GM12874 (cell line): ENCODE data around the gene NDUFS7.

Experiments used
- CTCF ChIP-seq: IDR thresholded peaks from 2 replicates; pipeline ENCODE4 v1.5.1; 2011; ENCODE audit warnings: low read depth, mild to moderate bottlenecking, control low read depth, low read length, moderate library complexity; ENCODE audit not compliant: insufficient read depth

NDUFS7 gene

GRCh38 chr19:1412995-1413800 lies 29.5 kb downstream of the NDUFS7 start:
- TF ChIP-seq CTCF: no peak

DNA sequence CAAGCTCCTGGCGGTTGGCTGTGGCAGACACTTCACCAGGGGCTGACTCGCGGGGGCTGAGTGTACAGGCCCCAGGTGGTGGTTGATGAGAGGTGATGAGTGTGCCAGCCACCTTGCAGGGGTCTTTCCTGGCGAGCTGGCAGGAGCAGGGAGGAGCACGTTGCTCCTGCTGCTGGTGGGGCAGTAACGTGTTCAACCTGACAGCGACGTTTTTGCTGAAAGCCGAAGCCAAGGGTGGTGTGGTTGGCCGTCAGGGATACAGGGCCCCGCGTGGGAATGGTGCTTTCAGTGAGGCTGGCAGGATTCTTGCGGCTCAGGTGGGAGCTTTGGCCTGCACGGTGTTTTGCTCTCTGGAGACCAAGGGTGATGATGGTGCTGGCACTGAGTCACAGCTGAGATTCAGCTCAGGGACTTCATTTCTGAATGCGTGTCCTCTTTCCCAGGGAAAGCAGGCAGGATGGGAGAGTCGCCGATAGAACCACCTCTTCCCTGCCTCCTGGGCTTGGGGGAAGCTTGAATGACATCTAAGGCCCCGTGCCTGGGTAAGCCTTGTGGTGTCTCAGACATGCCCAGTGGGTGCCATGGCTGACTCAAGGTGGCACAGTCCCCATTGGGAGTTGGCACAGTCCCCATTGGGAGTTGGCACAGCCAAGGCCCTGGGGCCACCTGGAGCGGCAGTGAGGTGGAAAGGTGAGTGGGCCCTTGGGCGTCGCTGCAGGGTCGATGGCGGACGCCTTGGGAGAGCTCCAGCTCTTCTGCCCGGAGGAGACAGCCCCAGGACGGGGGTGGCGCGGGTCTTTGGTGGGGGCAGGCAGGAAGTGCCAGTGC lies 32.5 kb downstream of the NDUFS7 start:
- TF ChIP-seq CTCF: no peak

DNA sequence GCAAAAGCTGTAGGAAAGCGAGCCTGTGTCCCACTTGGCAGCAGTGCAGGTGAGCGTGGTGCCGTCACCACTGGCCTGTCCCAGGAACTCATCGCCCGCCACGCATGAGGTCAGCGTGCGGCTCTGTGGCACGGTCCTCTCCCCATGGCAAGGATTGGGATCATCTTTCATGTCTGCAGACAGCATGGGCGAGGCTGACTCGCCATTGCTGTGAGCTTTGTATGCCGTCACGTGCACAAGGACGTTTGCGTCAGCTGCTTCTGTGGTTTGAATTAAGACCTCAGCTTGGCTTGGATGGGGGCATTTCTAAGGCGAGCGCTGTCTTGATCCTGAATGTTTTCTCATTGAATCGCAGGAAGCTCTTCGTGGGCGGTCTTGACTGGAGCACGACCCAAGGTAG lies 33.4 kb downstream of the NDUFS7 start:
- TF ChIP-seq CTCF: no peak

- TF ChIP-seq CTCF: no peak
These were observed 34.2 kb downstream of the NDUFS7 start for GRCh38 chr19:1417681-1418495.

GRCh38 chr19:1418496-1418775 lies 34.7 kb downstream of the NDUFS7 start:
- no peak for TF ChIP-seq CTCF

DNA sequence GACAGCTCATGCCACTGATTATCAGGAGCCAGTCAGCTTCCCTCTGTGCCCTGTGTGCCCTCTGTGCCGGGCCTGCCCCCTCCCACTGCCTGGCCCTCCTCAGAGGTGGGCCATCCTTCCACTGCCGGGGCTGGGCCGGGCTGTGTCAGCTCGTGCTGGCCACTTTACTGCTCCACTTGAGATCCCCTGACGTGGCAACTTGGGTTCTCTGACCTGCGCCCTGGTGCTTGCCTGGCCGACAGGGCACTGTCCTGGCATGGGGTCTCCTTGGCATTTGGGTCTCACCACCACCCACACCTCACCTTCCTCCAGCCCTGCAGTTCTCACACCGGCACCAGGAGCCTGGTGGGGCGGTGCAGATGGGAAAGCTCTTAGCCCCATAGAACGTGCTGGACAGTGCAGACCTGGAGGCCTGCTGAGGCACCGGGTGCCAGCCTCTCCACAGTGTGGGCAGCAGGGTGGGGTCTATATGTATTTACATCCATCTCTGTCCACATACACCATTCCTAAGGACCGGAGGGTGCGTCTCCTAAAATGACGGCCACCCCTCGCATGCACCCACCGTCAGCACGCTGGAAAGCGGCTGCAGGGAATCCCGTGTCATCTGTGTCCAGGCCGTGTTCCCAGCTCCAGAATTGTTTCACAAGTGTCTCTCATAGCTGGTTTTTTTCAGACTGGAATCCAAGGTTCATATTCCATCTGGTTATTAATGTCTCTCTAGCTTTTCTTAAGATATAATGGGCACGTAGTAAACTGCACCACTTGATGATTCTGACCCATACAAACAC lies 35.4 kb downstream of the NDUFS7 start:
- no peak for TF ChIP-seq CTCF
